ENCODE results near the gene ADGRA1. TPM values are rescaled to one million over a fixed set of nuclear protein-coding genes. Genes with fewer than 3 reads are reported as not detected.
"Not testable (repeated sequence)": the region's sequence is repeated elsewhere in the genome, so short reads cannot be mapped to it uniquely, and the experiment has no call there.

The ADGRA1 gene
- polyA plus RNA-seq, 3 donors from 2014 or later: not detected

DNA sequence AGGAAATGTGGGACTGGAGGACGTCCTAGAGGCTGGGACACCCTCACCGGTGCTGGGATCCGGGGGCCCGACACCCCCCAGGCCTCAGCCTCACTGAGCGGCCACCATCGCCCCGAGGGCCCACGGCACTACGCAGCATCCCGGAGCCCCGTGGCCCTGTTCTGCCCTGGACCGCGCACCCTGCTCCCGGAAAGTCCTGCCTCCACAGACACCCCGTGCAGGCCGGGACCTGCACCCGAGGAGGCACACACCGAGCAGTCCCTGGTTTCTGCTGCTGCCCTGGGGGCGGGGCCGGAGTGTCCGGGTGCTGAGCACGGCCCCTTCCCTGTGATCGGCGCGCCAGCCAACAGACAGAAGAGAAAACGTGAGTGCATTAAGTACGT lies 54.2 kb downstream of the ADGRA1 start:
- no peak for DNase-seq
- H3K27ac Mint-ChIP-seq: no peak overlapping the region
- H3K4me1 Mint-ChIP-seq: peaks cover 6 to 14% of the 10 kb centered on the region in 2 donors

DNA sequence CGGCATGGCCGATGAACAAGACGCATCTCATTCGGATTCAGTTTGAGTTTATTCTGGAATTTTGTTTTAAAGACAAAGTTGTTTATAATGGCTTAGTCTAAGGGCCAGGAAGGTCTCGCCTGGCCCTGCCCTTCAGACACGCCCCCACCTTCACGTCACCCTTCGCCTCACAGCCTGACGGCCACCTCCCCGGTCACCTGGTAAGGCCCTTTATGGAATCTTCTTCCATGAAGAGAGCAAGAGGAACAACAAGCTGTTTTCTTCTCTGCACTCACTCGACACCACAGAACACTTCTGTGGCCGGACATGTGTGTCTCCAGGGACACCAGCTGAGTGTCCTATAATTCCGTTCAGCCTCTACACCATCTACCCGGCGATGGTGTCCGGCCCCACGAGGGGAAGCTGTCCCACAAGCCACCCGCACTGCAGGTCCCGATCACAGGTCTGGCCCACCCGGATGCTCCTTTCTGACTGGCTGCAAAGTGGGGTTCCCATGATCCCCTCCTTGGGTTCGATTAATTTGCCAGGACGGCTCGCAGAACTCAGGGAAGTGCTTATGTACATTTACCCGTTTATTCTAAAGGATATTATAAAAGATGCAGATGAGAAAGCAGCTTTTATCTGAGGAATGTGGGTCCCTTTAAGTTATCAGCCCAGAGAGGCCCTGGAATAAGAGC lies 54.9 kb downstream of the ADGRA1 start:
- peaks cover 6 to 16% (median 7%) of the 10 kb centered on the region in 3 donors for H3K27me3 Mint-ChIP-seq (ENCODE audit: low read depth in 3 of 3)
- no peak for DNase-seq

More for the DNA sequence above, 54.2 kb downstream of the ADGRA1 start:
- Mint-ChIP-seq H3K27me3 (ENCODE audit: low read depth in 3 of 3) (peaks cover 2 to 10% (median 7%) of the 10 kb centered on the region in 3 donors), H3K36me3 (no peaks in the 10 kb centered on the region), H3K4me3 (no peak overlapping the region), H3K9me3 (no peaks in the 10 kb centered on the region)

DNA sequence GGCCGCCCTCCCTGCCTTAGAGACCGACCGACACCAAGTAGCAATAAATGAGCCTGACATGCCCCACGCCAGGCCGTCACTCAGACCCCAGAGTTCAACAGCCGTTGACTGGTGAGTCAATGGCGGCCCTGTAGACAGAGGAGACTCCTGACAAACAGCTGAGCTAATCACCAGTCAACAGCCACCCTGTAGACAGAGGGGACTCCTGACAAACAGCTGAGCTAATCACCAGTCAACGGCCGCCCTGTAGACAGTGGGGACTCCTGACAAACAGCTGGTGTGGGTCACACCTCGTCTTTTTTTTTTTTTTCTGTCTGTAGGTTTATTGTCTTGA lies 55.4 kb downstream of the ADGRA1 start:
- no peaks in the 10 kb centered on the region for H3K36me3 Mint-ChIP-seq
- H3K27ac Mint-ChIP-seq: no peak overlapping the region
- peaks cover 6 to 14% of the 10 kb centered on the region in 2 donors for H3K4me1 Mint-ChIP-seq
- H3K4me3 Mint-ChIP-seq: no peak overlapping the region
- peaks cover 0 to 6% (median 4%) of the 10 kb centered on the region in 6 donors for H3K9me3 Mint-ChIP-seq
- peaks cover 8 to 19% (median 9%) of the 10 kb centered on the region in 3 donors for H3K27me3 Mint-ChIP-seq (ENCODE audit: low read depth in 3 of 3)
- DNase-seq: no peak

More for the DNA sequence above, 54.9 kb downstream of the ADGRA1 start:
- Mint-ChIP-seq H3K4me1 (peaks cover 6 to 14% of the 10 kb centered on the region in 2 donors), H3K9me3 (peaks cover 0 to 6% (median 3%) of the 10 kb centered on the region in 6 donors), H3K4me3 (no peak overlapping the region), H3K36me3 (no peaks in the 10 kb centered on the region), H3K27ac (no peak overlapping the region)

DNA sequence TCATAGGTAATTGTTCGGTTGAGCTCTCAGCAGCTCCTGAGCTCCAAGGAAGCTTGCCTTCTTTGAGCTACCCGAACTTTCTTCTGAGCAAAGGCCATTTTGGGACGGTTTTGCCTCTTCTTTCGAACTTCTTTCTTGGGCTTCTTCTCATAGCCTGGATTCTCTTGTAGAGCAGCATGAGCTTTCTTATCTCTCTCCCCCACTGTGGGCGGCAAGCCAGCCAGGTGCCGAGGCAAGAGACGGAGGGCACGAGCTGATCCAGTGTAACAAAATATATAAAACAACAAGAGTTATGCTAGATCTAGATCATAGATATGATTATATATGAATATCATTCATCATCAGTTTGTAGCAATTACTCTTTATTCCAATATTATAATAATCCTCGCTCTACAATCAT lies 55.8 kb downstream of the ADGRA1 start:
- Mint-ChIP-seq H3K27me3 (ENCODE audit: low read depth in 3 of 3) (peaks cover 8 to 19% (median 9%) of the 10 kb centered on the region in 3 donors), H3K4me3 (peak overlapping the region in 1 of 5 donors; percentile 69), H3K27ac (peak overlapping the region in 1 of 6 donors; percentile 58)

DNA sequence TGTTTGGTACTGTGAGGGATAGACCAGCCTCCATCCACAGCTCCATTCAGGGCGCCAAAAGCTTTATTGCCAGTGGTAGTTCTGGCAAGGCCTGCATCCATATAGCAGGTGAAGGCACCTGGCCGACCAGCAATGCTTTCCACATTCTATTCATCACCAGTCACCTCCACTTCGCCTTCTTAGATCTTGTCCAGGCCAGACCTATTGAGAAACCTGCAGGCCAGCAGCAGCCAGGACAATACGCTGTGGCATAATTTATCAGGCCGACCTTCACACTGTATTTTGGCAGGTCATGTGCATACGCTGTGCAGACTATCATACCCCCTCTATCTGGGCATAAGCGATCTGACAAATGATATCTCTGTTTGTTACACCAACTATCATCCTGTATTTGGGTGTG lies 57.0 kb downstream of the ADGRA1 start:
- no peak overlapping the region for H3K4me3 Mint-ChIP-seq
- peaks cover 8 to 20% (median 15%) of the 10 kb centered on the region in 3 donors for H3K27me3 Mint-ChIP-seq (ENCODE audit: low read depth in 3 of 3)
- peaks cover 0 to 6% (median 4%) of the 10 kb centered on the region in 6 donors for H3K9me3 Mint-ChIP-seq
- no peak for DNase-seq
- no peak overlapping the region for H3K27ac Mint-ChIP-seq
- peaks cover 0 to 3% (median 0%) of the 10 kb centered on the region in 3 donors for H3K36me3 Mint-ChIP-seq
- peaks cover 6 to 14% of the 10 kb centered on the region in 2 donors for H3K4me1 Mint-ChIP-seq

More for the DNA sequence above, 55.8 kb downstream of the ADGRA1 start:
- H3K36me3 Mint-ChIP-seq: no peaks in the 10 kb centered on the region
- peaks cover 0 to 6% (median 4%) of the 10 kb centered on the region in 6 donors for H3K9me3 Mint-ChIP-seq
- peaks cover 6 to 14% of the 10 kb centered on the region in 2 donors for H3K4me1 Mint-ChIP-seq
- DNase-seq: no peak

DNA sequence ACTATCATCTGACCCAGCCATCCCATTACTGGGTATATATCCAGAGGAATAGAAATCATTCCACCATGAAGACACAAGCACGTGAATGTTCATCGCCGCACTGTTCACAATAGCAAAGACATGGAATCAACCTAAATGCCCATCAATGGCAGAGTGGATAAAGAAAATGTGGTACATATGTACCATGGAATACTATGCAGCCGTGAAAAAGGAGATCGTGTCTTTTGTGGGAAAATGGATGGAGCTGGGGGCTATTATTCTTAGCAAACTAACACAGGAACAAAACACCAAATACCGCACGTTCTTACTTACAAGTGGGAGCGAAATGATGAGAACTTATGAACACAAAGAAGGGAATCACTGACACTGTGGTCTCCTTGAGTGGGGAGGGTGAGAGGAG lies 62.5 kb downstream of the ADGRA1 start:
- Mint-ChIP-seq H3K4me1 (no peaks in the 10 kb centered on the region), H3K27ac (no peak overlapping the region), H3K36me3 (peaks cover 0 to 5% (median 0%) of the 10 kb centered on the region in 3 donors), H3K4me3 (no peak overlapping the region), H3K9me3 (peaks cover 0 to 6% (median 5%) of the 10 kb centered on the region in 6 donors), H3K27me3 (ENCODE audit: low read depth in 3 of 3) (peaks cover 11 to 24% (median 23%) of the 10 kb centered on the region in 3 donors)
- no peak for DNase-seq

DNA sequence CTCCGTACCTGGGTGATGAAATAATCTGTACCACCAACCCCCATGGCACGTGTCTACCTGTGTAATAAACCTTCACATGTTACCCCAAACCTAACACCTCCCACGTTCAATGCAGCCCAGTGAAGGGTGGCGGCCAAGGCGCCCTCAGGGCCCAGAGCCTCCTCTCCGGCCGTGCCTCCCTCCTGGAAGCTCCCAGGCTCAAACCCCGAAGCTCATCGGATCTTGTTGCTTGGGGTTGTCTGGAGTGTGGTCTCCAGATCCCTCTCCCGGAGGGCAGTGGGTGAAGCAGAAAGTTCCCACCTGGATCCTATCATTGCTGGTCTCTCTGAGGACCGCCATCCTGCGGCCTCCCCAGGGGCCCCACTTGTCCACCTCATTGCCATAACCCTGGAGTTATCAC lies 62.9 kb downstream of the ADGRA1 start:
- DNase-seq: no peak
- Mint-ChIP-seq H3K36me3 (peaks cover 0 to 5% (median 0%) of the 10 kb centered on the region in 3 donors), H3K4me1 (no peaks in the 10 kb centered on the region), H3K27me3 (ENCODE audit: low read depth in 3 of 3) (peaks cover 9 to 24% (median 23%) of the 10 kb centered on the region in 3 donors), H3K4me3 (no peak overlapping the region), H3K9me3 (peaks cover 0 to 6% (median 5%) of the 10 kb centered on the region in 6 donors), H3K27ac (no peak overlapping the region)

DNA sequence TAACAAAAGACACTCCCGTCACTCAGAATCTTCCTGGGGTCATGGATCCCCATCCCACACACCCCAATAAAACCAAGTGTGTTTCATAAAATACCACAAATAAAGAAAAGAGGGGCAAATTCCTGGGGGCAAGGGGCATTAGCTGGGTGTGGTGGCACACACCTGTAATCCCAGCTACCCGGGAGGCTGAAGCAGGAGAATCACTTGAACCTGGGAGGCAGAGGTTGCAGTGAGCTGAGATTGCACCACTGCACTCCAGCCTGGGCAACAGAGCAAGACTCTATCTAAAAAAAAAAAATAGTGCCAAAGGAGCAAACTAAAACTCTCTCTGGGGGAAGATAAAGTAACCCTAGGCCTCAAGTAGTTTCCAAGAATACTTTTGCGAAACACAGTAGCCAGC lies 63.3 kb downstream of the ADGRA1 start:
- not testable (repeated sequence) for H3K36me3 Mint-ChIP-seq, H3K9me3 Mint-ChIP-seq, H3K4me3 Mint-ChIP-seq, DNase-seq, H3K4me1 Mint-ChIP-seq, H3K27ac Mint-ChIP-seq
- peaks cover 9 to 24% (median 22%) of the 10 kb centered on the region in 3 donors for H3K27me3 Mint-ChIP-seq (ENCODE audit: low read depth in 3 of 3)

DNA sequence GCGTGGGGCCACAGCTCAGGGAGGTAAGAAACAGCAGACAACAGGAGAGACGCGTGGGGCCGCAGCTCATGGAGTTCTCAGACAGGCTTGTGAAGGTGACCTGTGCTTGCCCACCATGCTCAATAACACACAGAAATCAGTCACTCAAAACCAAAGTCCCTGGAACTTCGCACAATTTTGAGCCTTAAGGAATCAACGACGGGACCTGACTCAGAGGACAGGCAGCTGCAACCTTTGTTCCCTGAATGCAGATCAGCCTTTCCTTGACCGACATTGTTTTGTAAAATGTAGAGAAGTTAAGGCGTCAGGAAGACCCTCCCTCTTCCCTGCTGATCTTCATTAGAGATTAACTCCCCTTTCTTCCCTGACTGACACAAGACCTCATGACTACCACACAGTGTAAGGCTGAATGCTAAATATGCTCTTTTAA lies 63.8 kb downstream of the ADGRA1 start:
- DNase-seq: no peak
- peaks cover 0 to 6% (median 5%) of the 10 kb centered on the region in 6 donors for H3K9me3 Mint-ChIP-seq
- peaks cover 9 to 22% (median 19%) of the 10 kb centered on the region in 3 donors for H3K27me3 Mint-ChIP-seq (ENCODE audit: low read depth in 3 of 3)
- no peaks in the 10 kb centered on the region for H3K4me1 Mint-ChIP-seq
- H3K36me3 Mint-ChIP-seq: peaks cover 0 to 5% (median 0%) of the 10 kb centered on the region in 3 donors
- no peak overlapping the region for H3K27ac Mint-ChIP-seq
- H3K4me3 Mint-ChIP-seq: no peak overlapping the region

DNA sequence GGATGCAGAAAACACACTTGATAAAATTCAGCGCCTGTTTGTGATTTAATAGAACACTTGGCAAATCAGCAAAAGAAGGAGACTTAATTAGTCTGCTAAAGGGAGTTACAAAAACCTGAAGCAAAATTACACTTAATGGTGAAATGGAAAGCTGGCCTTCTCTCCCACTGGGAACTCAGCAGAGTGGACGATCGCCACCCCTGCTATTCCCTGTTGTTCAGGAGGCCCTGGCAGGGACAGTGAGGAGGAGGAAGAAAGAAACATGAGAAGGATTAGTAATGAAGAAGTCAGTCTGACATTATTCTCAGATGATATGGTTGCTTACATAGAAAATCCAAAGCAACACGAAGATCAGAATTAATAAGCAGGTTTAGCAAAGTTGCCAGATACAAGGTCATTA lies 66.7 kb downstream of the ADGRA1 start:
- no peak for DNase-seq
- Mint-ChIP-seq H3K9me3 (peaks cover 0 to 3% (median 0%) of the 10 kb centered on the region in 6 donors), H3K27me3 (ENCODE audit: low read depth in 3 of 3) (peaks cover 3 to 15% (median 5%) of the 10 kb centered on the region in 3 donors), H3K27ac (no peak overlapping the region), H3K36me3 (peaks cover 0 to 5% (median 0%) of the 10 kb centered on the region in 3 donors), H3K4me1 (no peaks in the 10 kb centered on the region), H3K4me3 (no peak overlapping the region)

DNA sequence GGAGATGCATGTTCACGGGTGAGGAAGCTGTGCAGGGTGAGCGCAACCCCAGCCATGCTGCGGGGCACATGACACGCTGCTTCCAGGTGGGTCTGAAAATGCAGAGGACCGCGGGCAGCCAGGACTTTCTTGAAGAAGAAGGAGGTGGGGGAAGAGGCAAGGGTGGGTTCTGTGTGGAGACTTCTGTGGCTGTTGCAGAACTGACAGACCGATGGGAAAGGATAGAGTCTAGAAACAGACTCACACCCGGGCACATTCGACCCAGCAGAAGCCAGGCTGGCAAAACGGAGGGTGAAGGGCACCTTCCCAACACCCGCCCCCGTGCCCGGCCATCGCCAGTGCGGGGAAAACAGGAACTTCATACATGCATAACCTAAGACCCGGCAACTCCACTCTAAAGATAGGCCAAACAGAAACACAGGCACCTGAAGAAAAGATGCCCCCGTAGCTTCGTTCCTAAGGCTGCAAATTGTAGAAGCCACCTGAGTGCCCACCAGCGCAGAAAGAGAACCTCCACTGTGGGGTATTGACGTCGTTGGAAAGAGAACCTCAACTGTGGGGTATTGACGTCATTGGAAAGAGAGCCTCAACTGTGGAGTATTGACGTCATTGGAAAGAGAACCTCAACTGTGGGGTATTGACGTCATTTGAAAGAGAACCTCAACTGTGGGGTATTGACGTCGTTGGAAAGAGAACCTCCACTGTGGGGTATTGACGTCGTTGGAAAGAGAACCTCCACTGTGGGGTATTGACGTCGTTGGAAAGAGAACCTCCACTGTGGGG lies 67.5 kb downstream of the ADGRA1 start:
- H3K9me3 Mint-ChIP-seq: peaks cover 0 to 3% (median 0%) of the 10 kb centered on the region in 6 donors
- peaks cover 3 to 11% (median 5%) of the 10 kb centered on the region in 3 donors for H3K27me3 Mint-ChIP-seq (ENCODE audit: low read depth in 3 of 3)
- H3K27ac Mint-ChIP-seq: no peak overlapping the region
- H3K4me3 Mint-ChIP-seq: no peak overlapping the region
- DNase-seq: no peak
- H3K4me1 Mint-ChIP-seq: no peaks in the 10 kb centered on the region
- no peaks in the 10 kb centered on the region for H3K36me3 Mint-ChIP-seq

DNA sequence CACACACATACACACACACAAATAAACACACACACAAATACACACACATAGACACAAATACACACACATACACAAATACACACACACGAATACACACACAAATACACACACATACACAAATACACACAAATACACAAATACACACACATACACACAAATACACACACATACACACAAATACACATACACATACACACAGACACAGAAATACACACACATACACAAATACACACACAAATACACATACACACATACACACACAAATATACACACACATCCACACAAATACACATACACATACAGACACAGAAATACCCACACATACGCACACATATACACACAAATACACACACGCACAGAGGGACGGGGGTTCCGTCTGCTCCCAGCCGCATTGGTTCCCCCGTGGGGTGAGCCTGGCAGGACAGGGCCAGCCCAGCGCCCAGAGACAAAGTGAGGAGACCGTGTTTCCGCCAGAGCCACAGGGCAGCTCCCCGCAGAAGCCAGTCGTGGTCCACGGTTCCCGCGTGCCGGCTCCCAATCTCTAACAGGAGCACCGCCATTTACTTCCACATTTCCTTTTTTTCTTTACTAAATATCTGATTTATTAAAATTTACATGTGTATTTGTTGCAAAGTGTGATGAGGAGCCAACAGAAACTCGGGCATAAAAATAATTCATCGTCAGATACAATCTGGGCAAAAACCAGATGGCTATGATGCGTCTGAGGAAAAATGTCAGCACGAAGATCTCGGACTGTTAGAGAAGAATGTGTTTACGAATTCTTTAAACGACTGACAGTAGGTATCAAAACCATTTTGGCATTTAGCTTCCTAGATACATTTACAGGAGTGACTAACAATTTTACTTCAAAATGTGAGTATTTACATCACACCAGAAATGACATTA lies 69.2 kb downstream of the ADGRA1 start:
- Mint-ChIP-seq H3K27me3 (ENCODE audit: low read depth in 3 of 3) (peaks cover 0 to 4% (median 1%) of the 10 kb centered on the region in 3 donors), H3K36me3 (no peaks in the 10 kb centered on the region), H3K9me3 (no peaks in the 10 kb centered on the region), H3K4me1 (no peaks in the 10 kb centered on the region), H3K4me3 (no peak overlapping the region), H3K27ac (no peak overlapping the region)
- DNase-seq: no peak

DNA sequence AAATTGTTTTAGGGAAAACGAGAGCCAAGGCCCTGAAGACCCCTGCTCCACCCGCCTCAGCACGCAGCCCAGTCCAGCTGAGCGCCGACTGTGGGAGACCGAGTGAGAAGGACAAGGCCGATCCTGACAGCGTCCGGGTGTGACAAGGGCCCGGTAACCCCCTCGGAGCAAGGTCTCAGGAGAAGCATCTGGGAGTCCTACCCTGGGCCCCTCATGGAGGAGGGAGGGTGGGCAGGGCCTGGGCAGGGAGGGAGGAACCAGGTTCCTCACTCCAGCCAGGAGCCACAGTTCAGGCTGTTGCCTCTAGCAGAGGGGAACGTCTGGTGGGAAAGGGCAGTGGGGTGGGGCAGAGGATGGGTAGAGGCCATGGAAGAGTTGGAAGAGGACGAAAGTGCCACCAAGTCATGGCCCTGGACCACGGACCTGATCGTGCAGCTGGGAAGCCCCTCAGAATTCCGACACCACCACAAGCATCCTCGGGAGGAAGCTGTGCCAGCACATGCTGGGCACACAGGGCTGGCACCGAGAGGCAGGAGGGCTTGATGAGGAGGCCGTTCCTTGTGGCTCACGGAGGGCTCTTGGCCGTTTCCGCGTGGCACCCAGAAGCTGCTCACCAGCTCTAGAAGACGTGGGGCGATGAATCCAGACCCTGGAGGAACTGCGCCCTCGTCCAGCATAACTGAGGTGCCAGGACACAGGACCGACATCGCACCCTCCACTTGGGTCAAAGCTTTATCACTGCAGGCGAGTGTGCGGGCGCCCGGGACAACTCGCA lies 70.1 kb downstream of the ADGRA1 start:
- Mint-ChIP-seq H3K4me1 (no peaks in the 10 kb centered on the region), H3K27me3 (ENCODE audit: low read depth in 3 of 3) (peaks cover 1 to 5% (median 4%) of the 10 kb centered on the region in 3 donors), H3K4me3 (peak overlapping the region in 1 of 5 donors; percentile 21), H3K36me3 (no peaks in the 10 kb centered on the region), H3K27ac (no peak overlapping the region), H3K9me3 (no peaks in the 10 kb centered on the region)
- DNase-seq: no peak
